Fibroblast of lung (primary cell): ENCODE results near the gene ASB18. TPM values are rescaled to one million over a fixed set of nuclear protein-coding genes. Genes with fewer than 3 reads are reported as not detected.

Source experiments
- DNase-seq, 2 donors: peaks; one replicate each; pipeline versions ENCODE4 v3.0.0 to v3.0.0-alpha.2; 2010; ENCODE audit warnings: low read depth in 2 of 2
- H2AFZ ChIP-seq: 2 replicates; pipeline ENCODE4 v1.5.1; 2012; ENCODE audit warnings: low read length, control low read depth, inconsistent platforms
- H3K27ac ChIP-seq: 2 replicates; pipeline ENCODE4 v1.5.1; 2011; ENCODE audit warnings: low read length, control low read depth; ENCODE audit not compliant: insufficient read depth
- H3K27me3 ChIP-seq: 2 replicates; pipeline ENCODE4 v1.5.1; 2011; ENCODE audit warnings: mild to moderate bottlenecking, low read length; ENCODE audit not compliant: control insufficient read depth, insufficient read depth
- H3K36me3 ChIP-seq: 2 replicates; pipeline ENCODE4 v1.5.1; 2011; ENCODE audit warnings: low read length; ENCODE audit not compliant: control insufficient read depth, insufficient read depth
- H3K4me1 ChIP-seq: 2 replicates; pipeline ENCODE4 v1.5.1; 2011; ENCODE audit warnings: low read length; ENCODE audit not compliant: control insufficient read depth, insufficient read depth; ENCODE audit errors: extremely low read depth
- H3K4me2 ChIP-seq: 2 replicates; pipeline ENCODE4 v1.5.1; 2011; ENCODE audit warnings: low read length, control low read depth; ENCODE audit not compliant: insufficient read depth; ENCODE audit errors: extremely low read depth
- H3K4me3 ChIP-seq, 4 experiments: fragments of 200-600 bp in 1 of 4; sonication (generic) in 1 of 4; replicated peaks in 1 of 4; 2 replicates each; pipeline ENCODE4 v1.5.1; 2011 to 2016; ENCODE audit warnings: low read length in 4 of 4, low read depth in 3 of 4, mild to moderate bottlenecking in 3 of 4, control low read depth in 2 of 4, inconsistent platforms in 1 of 4, mixed read lengths in 1 of 4; ENCODE audit not compliant: insufficient read depth in 1 of 4; ENCODE audit errors: control extremely low read depth in 1 of 4
- H3K79me2 ChIP-seq: 2 replicates; pipeline ENCODE4 v1.5.1; 2012; ENCODE audit warnings: mild to moderate bottlenecking, low read length, inconsistent platforms; ENCODE audit not compliant: control insufficient read depth, insufficient read depth
- H3K9ac ChIP-seq: 2 replicates; pipeline ENCODE4 v1.5.1; 2011; ENCODE audit warnings: mild to moderate bottlenecking, low read length, control low read depth; ENCODE audit not compliant: insufficient read depth
- H3K9me3 ChIP-seq: 2 replicates; pipeline ENCODE4 v1.5.1; 2012; ENCODE audit warnings: low read depth, low read length; ENCODE audit not compliant: control insufficient read depth, insufficient read depth
- H4K20me1 ChIP-seq: 2 replicates; pipeline ENCODE4 v1.5.1; 2011; ENCODE audit warnings: low read length; ENCODE audit not compliant: control insufficient read depth, insufficient read depth; ENCODE audit errors: extremely low read depth
- CTCF ChIP-seq, 2 donors: IDR thresholded peaks in 1 of 2; conservative IDR thresholded peaks in 1 of 2; 1 replicate in 1 of 2; 2 replicates in 1 of 2; pipeline ENCODE4 v1.5.1; 2011 to 2012; ENCODE audit warnings: low read length in 2 of 2, control low read depth in 1 of 2, inconsistent platforms in 1 of 2, low read depth in 1 of 2, mild to moderate bottlenecking in 1 of 2
- EZH2 ChIP-seq: IDR thresholded peaks from 2 replicates; pipeline ENCODE4 v1.5.1; 2012; ENCODE audit warnings: low read length, control low read depth, mild to moderate bottlenecking; ENCODE audit errors: missing control alignments
- polyA plus RNA-seq, 2 donors: library from polyadenylated mRNA; depleted of rRNA in 1 of 2; stranded (reverse) in 1 of 2; unstranded in 1 of 2; fragments of >200 nt; gene quantifications; 2 replicates each; pipeline ENCODE4 v1.2.1, GENCODE V29; 2011 to 2012; ENCODE audit warnings: missing spikeins in 1 of 2
- total RNA-seq: library from RNA; depleted of rRNA; stranded (reverse); fragments of >200 nt; gene quantifications from 2 replicates; pipeline ENCODE4 v1.2.1, GENCODE V29; 2014

Gene ASB18
- total and polyA plus RNA-seq, 2 donors (not counting 1 experiment from before 2014, with no cell fraction given): not detected

GRCh38 chr2:236177604-236177966 lies 86.6 kb downstream of the ASB18 start:
- peaks cover 27% of the 10 kb centered on the region for H3K27me3 ChIP-seq
- no peak overlapping the region for H2AFZ ChIP-seq
- no peaks in the 10 kb centered on the region for H3K79me2 ChIP-seq
- H3K27ac ChIP-seq: no peak overlapping the region
- peak overlapping the region in 1 of 4 experiments; percentile 56 for H3K4me3 ChIP-seq
- no peaks in the 10 kb centered on the region for H4K20me1 ChIP-seq
- no peak overlapping the region for H3K9ac ChIP-seq
- TF ChIP-seq CTCF (conservative IDR thresholded peaks at IDR 0.05 in 1 of 2, IDR thresholded peaks at IDR 0.05 in 1 of 2; ENCODE audit: low read depth in 1 of 2, low read length in 2 of 2) (peak in 1 of 2 donors; percentile 31), EZH2 (no peak)
- no peaks in the 10 kb centered on the region for H3K36me3 ChIP-seq
- no peaks in the 10 kb centered on the region for H3K9me3 ChIP-seq
- H3K4me1 ChIP-seq: peaks cover 2% of the 10 kb centered on the region
- peak overlapping the region; percentile 82 for H3K4me2 ChIP-seq
- peak in 1 of 2 donors; percentile 19 for DNase-seq

GRCh38 chr2:236176951-236177350 lies 87.3 kb downstream of the ASB18 start:
- Histone ChIP-seq H3K4me1 (peaks cover 2% of the 10 kb centered on the region), H3K27ac (no peak overlapping the region)

GRCh38 chr2:236176417-236176816 lies 87.8 kb downstream of the ASB18 start:
- Histone ChIP-seq H3K36me3 (no peaks in the 10 kb centered on the region), H3K27ac (no peak overlapping the region), H3K4me2 (no peak overlapping the region), H3K9ac (no peak overlapping the region), H3K27me3 (peaks cover 38% of the 10 kb centered on the region), H2AFZ (no peak overlapping the region), H3K4me3 (no peak overlapping the region), H4K20me1 (no peaks in the 10 kb centered on the region), H3K4me1 (peaks cover 2% of the 10 kb centered on the region), H3K9me3 (no peaks in the 10 kb centered on the region), H3K79me2 (no peaks in the 10 kb centered on the region)
- TF ChIP-seq CTCF (conservative IDR thresholded peaks at IDR 0.05 in 1 of 2, IDR thresholded peaks at IDR 0.05 in 1 of 2; ENCODE audit: low read depth in 1 of 2, low read length in 2 of 2) (peak; percentile 30 to 57), EZH2 (no peak)
- DNase-seq: peak in 1 of 2 donors; percentile 31

More at GRCh38 chr2:236176951-236177350, 87.3 kb downstream of the ASB18 start:
- Histone ChIP-seq H3K9ac (no peak overlapping the region), H3K9me3 (no peaks in the 10 kb centered on the region), H3K4me3 (no peak overlapping the region), H2AFZ (no peak overlapping the region), H3K79me2 (no peaks in the 10 kb centered on the region), H3K27me3 (peaks cover 33% of the 10 kb centered on the region), H4K20me1 (no peaks in the 10 kb centered on the region), H3K36me3 (no peaks in the 10 kb centered on the region), H3K4me2 (no peak overlapping the region)
- TF ChIP-seq EZH2: no peak
- TF ChIP-seq CTCF (conservative IDR thresholded peaks at IDR 0.05 in 1 of 2, IDR thresholded peaks at IDR 0.05 in 1 of 2; ENCODE audit: low read depth in 1 of 2, low read length in 2 of 2): no peak
- DNase-seq: no peak
